ENCODE data around the gene NANOS1.
"Not testable (repeated sequence)": the region's sequence is repeated elsewhere in the genome, so short reads cannot be mapped to it uniquely, and the experiment has no call there.

Gene NANOS1

GRCh38 chr10:119026301-119027110 lies 3.0 kb upstream of the NANOS1 start:
- Histone ChIP-seq H3K27me3 (ENCODE audit: insufficient read depth, low read length) (peaks cover 5% of the 10 kb centered on the region; the same call in 1 of the 2 replicates), H3K9me2 (ENCODE audit: low read depth, low read length) (no peaks in the 10 kb centered on the region), H4K20me1 (ENCODE audit: insufficient read depth, low read length) (no peaks in the 10 kb centered on the region), H3K27ac (ENCODE audit: low read depth, low read length, poor library complexity, severe bottlenecking) (no peak overlapping the region), H3F3A (ENCODE audit: insufficient read depth, low read length) (peaks cover 7% of the 10 kb centered on the region; the same call in 1 of the 2 replicates), H3K36me3 (ENCODE audit: insufficient read depth, low read length) (no peaks in the 10 kb centered on the region; the same call in 1 of the 2 replicates), H3K4me2 (ENCODE audit: low read length) (no peak overlapping the region), H3K9ac (ENCODE audit: low read length) (no peak overlapping the region), H3K4me3 (ENCODE audit: low read depth, low read length, poor library complexity, severe bottlenecking) (no peak overlapping the region), H2AFZ (ENCODE audit: low read length) (no peak overlapping the region), H3K4me1 (ENCODE audit: insufficient read depth, low read length, severe bottlenecking) (peaks cover 12% of the 10 kb centered on the region), H3K9me3 (ENCODE audit: low read length) (no peaks in the 10 kb centered on the region), H3K79me2 (ENCODE audit: insufficient read depth, low read length) (no peaks in the 10 kb centered on the region)
- TF ChIP-seq EZH2 (IDR thresholded peaks at IDR 0.05; ENCODE audit: borderline replicate concordance, low read length) (no peak), CTCF (IDR thresholded peaks at IDR 0.05; ENCODE audit: low read length) (no peak)

GRCh38 chr10:119028445-119028899 lies 1.0 kb upstream of the NANOS1 start:
- not testable (repeated sequence) for H2AFZ ChIP-seq (ENCODE audit: low read length); H3K79me2 ChIP-seq (ENCODE audit: insufficient read depth, low read length); H3K27ac ChIP-seq (ENCODE audit: low read depth, low read length, poor library complexity, severe bottlenecking); H3K9me2 ChIP-seq (ENCODE audit: low read depth, low read length); H3K27me3 ChIP-seq (ENCODE audit: insufficient read depth, low read length); H3K9me3 ChIP-seq (ENCODE audit: low read length); H3K4me2 ChIP-seq (ENCODE audit: low read length); H3K9ac ChIP-seq (ENCODE audit: low read length); H4K20me1 ChIP-seq (ENCODE audit: insufficient read depth, low read length); H3K4me3 ChIP-seq (ENCODE audit: low read depth, low read length, poor library complexity, severe bottlenecking)
- H3K4me1 ChIP-seq (ENCODE audit: insufficient read depth, low read length, severe bottlenecking) = peaks cover 25% of the 10 kb centered on the region
- peaks cover 17% of the 10 kb centered on the region for H3K36me3 ChIP-seq (ENCODE audit: insufficient read depth, low read length)
- H3F3A ChIP-seq (ENCODE audit: insufficient read depth, low read length) = peaks cover 11% of the 10 kb centered on the region; the same call in 1 of the 2 replicates

GRCh38 chr10:119028900-119029612 lies 458 bp upstream of the NANOS1 start:
- no peaks in the 10 kb centered on the region for H3K79me2 ChIP-seq (ENCODE audit: insufficient read depth, low read length)

More at GRCh38 chr10:119028900-119029612, 458 bp upstream of the NANOS1 start:
- Histone ChIP-seq H3K4me3 (ENCODE audit: low read depth, low read length, poor library complexity, severe bottlenecking) (peak overlapping the region; percentile 36), H3K9me3 (ENCODE audit: low read length) (no peaks in the 10 kb centered on the region), H3K27ac (ENCODE audit: low read depth, low read length, poor library complexity, severe bottlenecking) (no peak overlapping the region), H3K9me2 (ENCODE audit: low read depth, low read length) (no peaks in the 10 kb centered on the region), H3K4me1 (ENCODE audit: insufficient read depth, low read length, severe bottlenecking) (peaks cover 25% of the 10 kb centered on the region), H3F3A (ENCODE audit: insufficient read depth, low read length) (peaks cover 11% of the 10 kb centered on the region; the same call in 1 of the 2 replicates), H2AFZ (ENCODE audit: low read length) (no peak overlapping the region), H4K20me1 (ENCODE audit: insufficient read depth, low read length) (no peaks in the 10 kb centered on the region), H3K9ac (ENCODE audit: low read length) (no peak overlapping the region), H3K4me2 (ENCODE audit: low read length) (peak overlapping the region; percentile 42), H3K27me3 (ENCODE audit: insufficient read depth, low read length) (no peaks in the 10 kb centered on the region; the same call in 1 of the 2 replicates), H3K36me3 (ENCODE audit: insufficient read depth, low read length) (peaks cover 23% of the 10 kb centered on the region)
- no peak for TF ChIP-seq CTCF (IDR thresholded peaks at IDR 0.05; ENCODE audit: low read length)
- TF ChIP-seq EZH2 (IDR thresholded peaks at IDR 0.05; ENCODE audit: borderline replicate concordance, low read length) = no peak

Measured in OCI-LY1 (cell line).